Mammary microvascular endothelial cell (primary cell): ENCODE measurements around the gene SPINK1. TPM values are rescaled to one million over a fixed set of nuclear protein-coding genes. Genes with fewer than 3 reads are reported as not detected.

ENCODE experiments used
- total RNA-seq: library from RNA; depleted of rRNA; stranded (reverse); fragments of >200 nt; gene quantifications from 2 replicates; pipeline ENCODE4 v1.2.3, GENCODE V29; 2015

SPINK1 gene
- total RNA-seq, result not detected in 2 replicates

GRCh38 chr5:147831465-147831864 lies at the start of gene SPINK1:
Gene SPINK1 (minus strand): TSS chr5:147831671. CDS start chr5:147831577, 94 bp downstream.

GRCh38 chr5:147878066-147878759 lies 46.7 kb upstream of the SPINK1 start, which contains the start of gene SCGB3A2:
Gene SCGB3A2 (plus strand): TSS chr5:147878711. CDS start chr5:147878804, 93 bp downstream.

GRCh38 chr5:147782110-147783028 lies 49.1 kb downstream of the SPINK1 start, which contains the start of gene JAKMIP2:
Gene JAKMIP2 (minus strand): TSS chr5:147782728. CDS start chr5:147671806, 110,922 bp downstream.

Other genes starting within 250 kb of the SPINK1 start
- gene JAKMIP2, start 48.9 kb downstream of the SPINK1 start, total RNA-seq, result not detected in 2 replicates
- not detected in 2 replicates for gene SCGB3A2, start 47.0 kb upstream of the SPINK1 start, total RNA-seq
- not detected in 2 replicates for gene C5orf46, start 74.9 kb upstream of the SPINK1 start, total RNA-seq
- gene SPINK5, start 232.3 kb upstream of the SPINK1 start, total RNA-seq, result 0.07 and 0.25 TPM in 2 replicates